ENCODE results near the gene C1QTNF7. TPM values are rescaled to one million over a fixed set of nuclear protein-coding genes. Genes with fewer than 3 reads are reported as not detected.

C1QTNF7 gene
- total RNA-seq, 1 experiment from 2014 or later: 0.04 TPM

DNA sequence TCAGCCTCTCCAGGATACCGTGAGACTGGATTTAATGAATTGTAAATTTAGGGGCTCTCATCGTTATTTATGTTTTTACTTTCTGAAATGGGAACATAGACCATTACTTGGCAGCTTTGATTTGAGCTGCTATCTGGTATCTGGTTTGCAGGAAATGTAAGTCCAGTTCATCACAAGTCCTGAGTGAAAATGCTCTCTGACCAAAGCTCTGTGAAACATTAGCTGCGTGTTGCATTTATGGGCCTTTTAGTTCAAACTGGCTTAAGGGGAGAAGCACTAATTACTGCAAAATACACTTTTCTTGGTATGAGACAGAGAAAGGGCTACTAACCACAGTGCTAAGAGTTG, 42.3 kb downstream of the C1QTNF7 start:
- CTCF ChIA-PET: interaction anchor here (0.6 to 2.7 kb wide), 13 partner anchors 9 to 486 kb away, joined by 3 to 19 read pairs (median 3); no protein-coding TSS in a partner anchor
- ATAC-seq: no peak
- Mint-ChIP-seq H3K27me3 (ENCODE audit: low read depth) (no peaks in the 10 kb centered on the region), H3K4me1 (peaks cover 46% of the 10 kb centered on the region), H3K4me3 (peak overlapping the region; percentile 71), H3K9me3 (no peaks in the 10 kb centered on the region), H3K27ac (0 out of 2 replicates have a peak overlapping the region, but pooled peaks have one; percentile 69), H3K36me3 (no peaks in the 10 kb centered on the region)
- POLR2A ChIA-PET: interaction anchor here (0.6 to 1.0 kb wide), 3 partner anchors 9 to 64 kb away, joined by 3 to 7 read pairs (median 6); no protein-coding TSS in a partner anchor
- TF ChIP-seq NFATC4 (CRISPR knock-in tag; IDR thresholded peaks at IDR 0.05): no peak
- TF ChIP-seq NR2C2 (CRISPR knock-in tag; IDR thresholded peaks at IDR 0.05): no peak
- TF ChIP-seq, protein P1, sequence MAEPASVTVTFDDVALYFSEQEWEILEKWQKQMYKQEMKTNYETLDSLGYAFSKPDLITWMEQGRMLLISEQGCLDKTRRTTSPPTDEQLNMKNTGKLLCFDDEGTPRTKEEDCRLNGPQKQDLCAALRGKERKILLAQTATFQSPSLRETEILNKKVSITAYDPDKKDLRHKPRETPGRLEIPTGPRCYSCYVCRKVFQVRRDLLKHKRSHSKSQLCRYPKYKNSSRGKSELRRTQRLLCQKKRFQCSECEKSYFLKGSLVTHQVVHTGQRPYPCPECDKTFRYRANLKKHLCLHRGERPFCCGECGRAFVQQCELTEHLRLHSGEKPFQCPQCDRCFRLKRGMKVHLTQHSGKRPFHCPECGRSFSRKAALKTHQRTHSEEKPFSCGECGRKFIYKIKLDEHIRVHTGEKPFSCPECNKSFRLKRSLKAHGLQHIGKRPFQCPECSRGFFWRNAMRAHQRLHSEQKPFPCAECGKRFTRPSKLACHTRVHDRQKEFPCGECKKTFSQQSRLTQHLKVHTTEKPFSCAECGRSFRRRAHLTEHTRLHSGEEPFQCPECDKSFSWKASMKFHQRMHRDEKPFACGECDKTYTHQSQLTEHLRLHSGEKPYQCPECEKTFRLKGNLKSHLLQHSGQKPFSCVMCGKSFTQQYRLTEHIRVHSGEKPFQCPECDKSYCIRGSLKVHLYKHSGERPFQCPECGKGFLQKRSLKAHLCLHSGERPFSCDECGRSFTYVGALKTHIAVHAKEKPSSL (CRISPR knock-in tag; conservative IDR thresholded peaks at IDR 0.05): no peak
- DNase-seq (ENCODE audit: low spot score): no peak

DNA sequence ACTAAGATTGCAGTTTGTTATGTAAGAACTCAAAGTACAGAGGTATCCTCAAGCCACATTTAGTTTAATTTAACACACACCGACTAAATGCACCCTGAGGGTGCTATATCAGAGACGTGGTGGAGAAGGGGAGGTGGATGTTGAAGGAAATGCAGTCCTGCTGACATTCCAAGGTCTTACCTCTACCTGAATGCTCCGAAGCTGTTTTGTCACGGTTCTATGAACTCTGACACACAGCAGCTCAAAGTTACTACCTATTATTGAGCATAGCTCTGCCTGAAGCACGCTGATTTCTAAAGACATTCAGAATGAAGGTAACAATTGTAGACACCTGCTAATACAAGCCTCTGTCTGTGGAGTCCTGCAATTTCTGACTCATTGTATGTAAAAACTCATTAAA, 48.6 kb downstream of the C1QTNF7 start:
- ChIA-PET CTCF (interaction anchor here (1.2 kb wide), 1 partner anchor 406 kb away, joined by 3 read pairs; no protein-coding TSS in a partner anchor), POLR2A (no interaction called here)
- no peak for ATAC-seq
- no peak for DNase-seq (ENCODE audit: low spot score)
- peaks cover 4% of the 10 kb centered on the region for H3K36me3 Mint-ChIP-seq
- H3K4me1 Mint-ChIP-seq: peaks cover 34% of the 10 kb centered on the region
- no peaks in the 10 kb centered on the region for H3K9me3 Mint-ChIP-seq
- no peaks in the 10 kb centered on the region for H3K27me3 Mint-ChIP-seq (ENCODE audit: low read depth)
- H3K27ac Mint-ChIP-seq: no peak overlapping the region
- no peak for TF ChIP-seq CDX4 (CRISPR knock-in tag; IDR thresholded peaks at IDR 0.05; ENCODE audit: borderline replicate concordance)
- TF ChIP-seq E2F5 (CRISPR knock-in tag; IDR thresholded peaks at IDR 0.05): no peak
- no peak for TF ChIP-seq CBFB (CRISPR knock-in tag; IDR thresholded peaks at IDR 0.05; ENCODE audit: low read depth)
- no peak for TF ChIP-seq GTF2I (CRISPR knock-in tag; conservative IDR thresholded peaks at IDR 0.05)
- no peak for TF ChIP-seq ZNF671 (CRISPR knock-in tag; IDR thresholded peaks at IDR 0.05)
- no peak for TF ChIP-seq ZSCAN18 (CRISPR knock-in tag; IDR thresholded peaks at IDR 0.05)
- TF ChIP-seq ERG (CRISPR knock-in tag; IDR thresholded peaks at IDR 0.05): no peak
- no peak overlapping the region for H3K4me3 Mint-ChIP-seq

GRCh38 chr4:15478724-15479088, 50.9 kb downstream of the C1QTNF7 start:
- Mint-ChIP-seq H3K27me3 (ENCODE audit: low read depth) (no peaks in the 10 kb centered on the region), H3K4me1 (peaks cover 16% of the 10 kb centered on the region), H3K4me3 (peak overlapping the region; percentile 82; the same call in 1 of the 2 replicates), H3K9me3 (no peaks in the 10 kb centered on the region), H3K36me3 (peaks cover 10% of the 10 kb centered on the region), H3K27ac (no peak overlapping the region)
- POLR2A ChIA-PET: interaction anchor here (0.6 to 1.5 kb wide), 4 partner anchors 8 to 203 kb away, joined by 3 to 6 read pairs (median 4); partner anchors contain the start of genes FAM200B and FBXL5
- DNase-seq (ENCODE audit: low spot score) (no peak), ATAC-seq (peak; percentile 3)
- CTCF ChIA-PET: interaction anchor here (0.8 to 2.0 kb wide), 7 partner anchors 9 to 786 kb away, joined by 3 to 30 read pairs (median 19); partner anchors contain the start of gene CC2D2A
- TF ChIP-seq CTCF (IDR thresholded peaks at IDR 0.05): no peak
- TF ChIP-seq IRF2 (CRISPR knock-in tag; IDR thresholded peaks at IDR 0.05; ENCODE audit: borderline replicate concordance, low read depth): no peak
- no peak for TF ChIP-seq ZNF317 (CRISPR knock-in tag; IDR thresholded peaks at IDR 0.05; ENCODE audit: borderline replicate concordance, low read depth)
- no peak for TF ChIP-seq FOXP4 (CRISPR knock-in tag; IDR thresholded peaks at IDR 0.05)
- TF ChIP-seq CBFB (CRISPR knock-in tag; IDR thresholded peaks at IDR 0.05; ENCODE audit: low read depth): no peak
- TF ChIP-seq MYBL2 (CRISPR knock-in tag; IDR thresholded peaks at IDR 0.05): no peak
- TF ChIP-seq, protein P2, sequence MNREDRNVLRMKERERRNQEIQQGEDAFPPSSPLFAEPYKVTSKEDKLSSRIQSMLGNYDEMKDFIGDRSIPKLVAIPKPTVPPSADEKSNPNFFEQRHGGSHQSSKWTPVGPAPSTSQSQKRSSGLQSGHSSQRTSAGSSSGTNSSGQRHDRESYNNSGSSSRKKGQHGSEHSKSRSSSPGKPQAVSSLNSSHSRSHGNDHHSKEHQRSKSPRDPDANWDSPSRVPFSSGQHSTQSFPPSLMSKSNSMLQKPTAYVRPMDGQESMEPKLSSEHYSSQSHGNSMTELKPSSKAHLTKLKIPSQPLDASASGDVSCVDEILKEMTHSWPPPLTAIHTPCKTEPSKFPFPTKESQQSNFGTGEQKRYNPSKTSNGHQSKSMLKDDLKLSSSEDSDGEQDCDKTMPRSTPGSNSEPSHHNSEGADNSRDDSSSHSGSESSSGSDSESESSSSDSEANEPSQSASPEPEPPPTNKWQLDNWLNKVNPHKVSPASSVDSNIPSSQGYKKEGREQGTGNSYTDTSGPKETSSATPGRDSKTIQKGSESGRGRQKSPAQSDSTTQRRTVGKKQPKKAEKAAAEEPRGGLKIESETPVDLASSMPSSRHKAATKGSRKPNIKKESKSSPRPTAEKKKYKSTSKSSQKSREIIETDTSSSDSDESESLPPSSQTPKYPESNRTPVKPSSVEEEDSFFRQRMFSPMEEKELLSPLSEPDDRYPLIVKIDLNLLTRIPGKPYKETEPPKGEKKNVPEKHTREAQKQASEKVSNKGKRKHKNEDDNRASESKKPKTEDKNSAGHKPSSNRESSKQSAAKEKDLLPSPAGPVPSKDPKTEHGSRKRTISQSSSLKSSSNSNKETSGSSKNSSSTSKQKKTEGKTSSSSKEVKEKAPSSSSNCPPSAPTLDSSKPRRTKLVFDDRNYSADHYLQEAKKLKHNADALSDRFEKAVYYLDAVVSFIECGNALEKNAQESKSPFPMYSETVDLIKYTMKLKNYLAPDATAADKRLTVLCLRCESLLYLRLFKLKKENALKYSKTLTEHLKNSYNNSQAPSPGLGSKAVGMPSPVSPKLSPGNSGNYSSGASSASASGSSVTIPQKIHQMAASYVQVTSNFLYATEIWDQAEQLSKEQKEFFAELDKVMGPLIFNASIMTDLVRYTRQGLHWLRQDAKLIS (CRISPR knock-in tag; IDR thresholded peaks at IDR 0.05; ENCODE audit: borderline replicate concordance): no peak

Measured in WTC11 (cell line).